NCI-H774 (cell line): Measurements from ENCODE around the gene KCNQ1.

ENCODE experiments used
- DNase-seq: peaks from one replicate; lab custom pipeline; 2025; lab: John Stamatoyannopoulos, UW

Gene KCNQ1

DNA sequence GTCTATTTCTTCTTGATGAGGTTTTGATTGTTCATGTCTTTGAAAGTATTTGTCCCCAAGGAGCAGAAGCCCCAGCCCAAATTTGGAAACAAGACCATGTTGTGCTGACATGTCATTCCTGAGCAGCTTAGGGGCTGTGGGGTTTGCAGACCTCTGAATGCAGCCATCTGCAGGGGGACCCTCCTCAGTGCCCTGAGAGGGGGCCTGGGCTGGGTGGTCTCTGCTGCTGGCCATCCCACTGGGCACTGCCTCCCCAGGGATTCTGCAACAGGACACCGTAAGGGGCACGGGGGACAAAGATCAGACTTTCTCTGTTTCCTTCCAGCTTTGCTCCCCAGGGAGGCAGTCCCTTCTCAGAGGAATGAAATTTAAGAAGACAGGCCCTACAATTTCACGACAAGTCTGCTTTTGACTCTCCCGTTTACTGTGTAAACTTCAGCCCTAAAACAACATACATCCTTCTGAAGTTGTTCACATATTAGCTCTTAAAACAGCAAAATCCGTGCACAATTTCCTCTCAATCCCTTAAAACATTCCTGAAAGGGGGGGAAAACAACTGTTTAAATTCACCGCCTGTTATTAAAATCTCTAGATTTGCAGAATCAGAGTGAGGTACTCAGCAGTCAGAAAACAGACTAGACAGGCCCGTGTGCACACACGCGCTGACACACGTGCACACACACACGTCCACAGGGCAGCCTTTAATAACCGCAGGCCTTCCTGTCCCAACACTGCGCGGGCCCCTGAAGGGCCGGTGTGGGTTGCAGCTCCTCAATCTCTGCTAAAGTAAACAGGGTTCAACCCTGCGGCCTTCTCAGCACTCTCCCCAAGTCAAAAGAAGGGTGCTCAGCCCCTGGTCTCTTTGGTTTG lies 109.8 kb downstream of the KCNQ1 start:
- DNase-seq, result no peak

DNA sequence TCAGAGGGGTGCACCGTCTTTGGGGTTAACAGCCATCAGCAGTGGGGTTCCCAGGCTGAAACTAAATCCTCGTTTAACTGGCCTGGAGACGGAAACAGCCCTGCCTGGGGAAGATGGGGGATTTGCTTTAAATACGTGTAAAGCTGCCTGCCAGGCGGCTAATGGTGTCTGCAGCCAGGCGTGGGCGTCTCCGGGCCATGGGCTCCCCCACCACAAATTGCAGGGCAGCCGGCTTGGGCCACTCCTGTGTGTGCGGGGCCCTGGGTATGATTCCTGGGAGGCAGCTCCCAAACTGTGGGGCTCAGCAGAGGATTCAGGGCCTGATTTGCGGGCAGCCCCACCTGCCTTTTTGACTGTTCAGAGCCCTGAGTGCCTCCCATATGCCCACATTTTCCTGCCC lies 110.5 kb downstream of the KCNQ1 start:
- DNase-seq, result no peak

DNA sequence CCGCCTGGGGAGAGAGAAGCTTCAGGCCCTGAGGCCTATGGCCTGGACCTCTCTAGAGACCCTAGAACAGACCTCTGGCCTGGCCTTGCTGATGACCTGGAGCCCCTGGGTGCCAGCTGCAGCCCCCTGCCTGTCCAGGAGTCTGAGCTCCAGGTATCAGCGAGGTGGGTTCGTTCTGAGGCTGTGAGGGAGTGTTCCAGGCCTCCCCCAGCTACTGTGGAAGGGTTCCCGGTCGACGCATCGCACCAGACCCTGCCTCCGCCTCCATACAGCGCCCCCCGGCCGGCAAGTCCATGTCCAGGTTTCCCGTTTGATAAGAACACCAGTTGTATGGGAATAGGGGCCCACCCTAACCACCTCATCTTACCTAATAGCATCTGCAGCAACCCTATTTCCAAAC lies 111.1 kb downstream of the KCNQ1 start:
- DNase-seq, result no peak

DNA sequence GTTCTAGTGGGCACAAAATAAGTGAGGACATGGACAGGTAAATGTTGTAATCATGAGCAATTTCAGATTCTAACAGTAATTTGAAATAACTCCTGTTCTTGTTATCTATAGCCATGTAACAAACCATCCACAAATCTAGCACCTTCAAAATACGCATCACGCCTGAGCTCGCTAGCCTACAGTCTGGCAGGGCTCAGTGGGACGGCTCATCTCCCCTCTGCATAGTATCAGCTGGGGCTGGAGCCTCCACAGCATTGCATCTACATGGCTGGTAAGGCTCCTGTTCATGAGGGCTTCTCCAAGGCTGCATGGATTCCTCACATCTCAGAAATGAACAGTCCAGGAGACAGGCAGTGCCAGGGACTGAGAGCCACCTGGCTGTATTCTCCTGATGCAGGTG lies 112.6 kb downstream of the KCNQ1 start:
- DNase-seq, result no peak

DNA sequence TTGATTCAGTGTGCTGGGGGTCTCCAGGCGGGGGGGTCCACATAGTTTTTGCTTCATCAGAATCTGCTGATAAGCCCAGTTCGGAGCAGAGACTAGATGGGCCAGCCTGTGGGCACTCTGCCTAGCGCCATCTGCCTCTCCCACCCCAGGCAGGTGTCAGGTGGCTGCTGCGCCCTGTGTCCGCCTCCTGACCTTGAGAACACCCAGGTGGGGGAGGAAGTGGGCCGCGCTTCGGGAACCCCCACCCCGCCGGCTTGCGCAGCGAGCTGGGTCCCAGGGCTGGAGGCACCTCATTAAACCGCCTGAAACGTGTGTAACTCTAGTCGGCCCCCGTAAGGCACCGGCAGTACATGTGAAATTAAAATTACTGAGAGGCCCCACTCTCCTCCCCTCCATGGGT lies 113.6 kb downstream of the KCNQ1 start:
- no peak for DNase-seq

DNA sequence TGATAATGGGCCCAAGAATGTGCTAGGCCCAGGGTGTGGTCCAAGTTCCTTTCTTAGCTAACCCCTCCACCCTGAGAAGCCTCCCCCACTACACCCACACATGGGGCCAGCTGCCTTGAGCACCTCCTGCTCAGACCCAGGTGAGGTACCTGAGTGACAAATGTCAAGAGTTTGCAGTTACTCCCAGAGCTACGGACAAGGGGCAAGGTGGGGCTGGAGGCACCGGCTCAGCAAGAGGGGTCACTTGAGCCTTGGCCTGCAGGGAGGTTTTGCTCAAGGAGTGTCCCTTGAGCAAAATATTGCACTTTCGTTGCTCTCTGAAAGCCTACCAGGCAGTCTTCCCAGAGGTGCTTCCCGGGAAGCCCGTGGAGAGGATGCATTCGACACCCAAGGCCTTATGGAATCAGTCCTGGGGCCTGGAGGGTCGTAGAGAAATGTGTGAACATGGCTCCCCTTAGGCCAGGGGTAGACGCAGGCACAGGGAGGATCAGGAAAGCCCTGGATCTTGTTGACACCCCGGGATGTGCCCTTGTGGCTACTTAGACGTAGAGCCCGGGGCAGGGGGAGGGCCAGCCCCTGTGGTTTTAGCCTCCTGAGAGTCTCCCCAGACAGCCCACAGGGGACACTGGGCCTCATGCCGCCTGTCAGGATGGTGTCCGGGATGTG lies 114.2 kb downstream of the KCNQ1 start:
- no peak for DNase-seq

DNA sequence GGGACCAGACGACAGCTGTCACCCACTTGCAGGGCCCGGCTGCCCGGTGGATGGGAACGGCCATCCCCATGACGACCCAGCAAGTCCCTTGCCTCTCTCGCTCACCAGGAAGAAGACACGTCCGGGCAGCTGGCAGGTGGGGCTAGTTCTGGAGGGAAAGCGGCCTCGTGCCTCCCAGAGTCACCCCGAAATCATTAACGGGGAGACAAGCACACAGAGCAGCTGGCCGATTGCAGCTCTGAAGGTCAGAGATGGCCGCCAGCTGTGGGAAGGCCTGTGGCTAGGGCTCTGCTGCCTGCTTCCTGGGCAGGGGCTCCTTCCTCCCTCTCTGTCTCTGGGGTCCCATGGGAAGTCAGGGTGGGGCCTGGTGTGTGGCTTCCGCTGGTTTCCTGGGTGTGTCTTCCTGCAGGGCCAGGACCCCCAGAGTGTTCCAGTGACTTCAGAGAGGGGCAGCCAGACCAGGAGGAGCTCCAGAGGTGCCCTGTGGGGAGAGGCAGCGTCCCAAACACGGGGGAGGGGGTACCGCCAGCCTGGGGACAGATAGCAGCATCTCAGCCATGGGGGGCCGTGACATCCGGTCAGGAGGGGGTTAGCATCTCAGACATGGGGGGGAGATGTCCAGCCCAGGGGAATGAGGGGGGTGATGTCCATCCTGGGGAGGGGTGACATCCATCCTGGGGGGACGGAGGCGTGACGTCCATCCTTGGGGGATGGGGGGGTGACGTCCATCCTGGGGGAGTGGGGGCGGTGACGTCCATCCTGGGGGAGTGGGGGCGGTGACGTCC lies 114.9 kb downstream of the KCNQ1 start:
- DNase-seq, result no peak

DNA sequence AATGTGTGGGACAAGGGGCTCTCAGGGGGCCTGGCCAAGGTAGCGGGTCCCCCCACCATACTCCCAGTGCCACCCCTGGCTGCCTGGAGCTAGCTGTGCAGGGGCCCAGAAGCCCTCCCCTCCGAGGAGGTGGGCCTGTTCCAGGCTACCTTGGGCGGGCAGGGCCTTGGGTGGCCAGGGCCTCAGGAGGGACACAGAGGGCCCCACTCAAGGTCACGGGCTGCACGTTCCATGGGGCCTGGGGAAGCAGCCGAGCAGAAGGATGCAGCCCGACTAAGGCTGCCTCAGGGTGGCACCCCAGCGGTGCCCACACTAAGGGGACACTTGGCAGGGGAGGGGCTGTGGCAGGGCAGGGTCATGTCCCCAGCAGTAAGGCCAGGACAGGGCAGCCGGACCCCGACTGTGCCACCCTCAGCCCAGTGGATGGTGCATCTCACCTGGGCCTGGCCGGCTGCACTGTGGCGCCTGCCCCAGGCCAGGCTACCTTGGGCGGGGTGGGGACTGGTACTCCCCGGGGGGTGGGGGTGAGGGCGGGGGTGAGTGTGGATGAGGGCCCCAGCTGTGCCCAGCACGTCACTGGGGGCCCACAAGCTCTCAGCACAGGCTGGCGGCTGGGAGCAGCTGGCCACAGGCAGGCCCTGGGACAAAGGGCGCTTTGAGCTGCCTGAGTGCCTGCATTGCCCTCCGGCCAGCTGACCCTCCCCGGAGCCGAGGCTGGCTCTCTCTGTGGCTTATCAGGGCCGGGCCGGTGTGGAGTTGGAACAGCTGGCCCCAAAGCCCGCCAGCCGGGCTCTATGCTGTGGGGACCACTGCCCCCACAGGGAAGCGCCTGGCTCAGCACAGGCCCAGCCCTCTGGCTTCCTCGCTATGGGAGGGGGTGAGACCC lies 117.1 kb downstream of the KCNQ1 start:
- no peak for DNase-seq

DNA sequence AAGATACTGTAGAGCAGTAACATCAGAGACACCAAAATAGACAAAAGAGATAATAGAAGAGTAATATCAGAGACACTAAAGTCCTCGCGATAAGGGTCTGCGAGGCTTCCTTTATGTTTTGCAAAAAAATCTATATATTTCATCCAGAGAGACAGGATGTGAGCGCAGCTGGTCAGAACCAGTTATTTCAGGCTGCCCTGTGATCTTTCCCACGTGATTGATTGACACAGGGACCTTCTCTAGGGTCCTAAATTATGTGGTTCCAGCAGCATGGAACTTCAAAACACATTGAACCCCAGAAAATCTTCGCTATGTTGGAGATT lies 118.0 kb downstream of the KCNQ1 start:
- no peak for DNase-seq

DNA sequence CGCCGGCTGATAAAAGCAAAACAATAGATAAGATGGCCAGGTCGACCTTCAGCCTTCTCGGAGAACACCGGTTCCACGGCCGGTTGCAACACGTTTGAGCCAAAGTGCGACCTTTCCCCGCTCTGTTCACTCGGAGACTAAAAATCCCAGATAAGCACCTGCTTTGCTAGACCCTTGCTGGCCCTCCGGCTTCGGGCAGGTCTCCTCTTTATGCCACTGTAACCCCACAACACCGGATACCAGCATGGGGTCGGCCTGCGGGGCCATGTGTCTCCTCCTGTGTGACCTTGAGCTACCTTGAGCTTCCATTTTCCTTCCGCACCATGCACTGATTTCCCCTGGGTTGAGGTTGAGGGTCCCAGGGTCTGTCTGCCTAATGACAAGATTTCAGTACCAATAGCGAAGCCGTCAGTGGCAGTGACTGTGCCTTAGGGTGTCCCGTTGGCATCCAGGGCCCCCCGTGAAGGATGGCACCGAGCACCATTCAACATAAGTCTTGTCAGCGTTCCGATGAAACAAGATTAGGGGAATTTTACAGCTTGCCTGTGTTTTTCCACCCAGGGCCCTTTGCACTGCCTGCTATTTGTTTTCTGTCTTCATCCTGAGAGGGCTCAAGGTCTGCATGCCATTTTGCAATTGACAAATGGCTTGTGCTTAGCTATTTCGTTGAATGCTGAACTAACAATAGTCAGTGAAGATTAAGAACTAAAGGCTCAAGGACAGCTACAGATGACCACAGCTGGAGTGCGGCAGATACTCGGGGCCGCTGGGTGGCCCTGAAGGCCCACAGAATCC lies 118.6 kb downstream of the KCNQ1 start:
- DNase-seq, result no peak

DNA sequence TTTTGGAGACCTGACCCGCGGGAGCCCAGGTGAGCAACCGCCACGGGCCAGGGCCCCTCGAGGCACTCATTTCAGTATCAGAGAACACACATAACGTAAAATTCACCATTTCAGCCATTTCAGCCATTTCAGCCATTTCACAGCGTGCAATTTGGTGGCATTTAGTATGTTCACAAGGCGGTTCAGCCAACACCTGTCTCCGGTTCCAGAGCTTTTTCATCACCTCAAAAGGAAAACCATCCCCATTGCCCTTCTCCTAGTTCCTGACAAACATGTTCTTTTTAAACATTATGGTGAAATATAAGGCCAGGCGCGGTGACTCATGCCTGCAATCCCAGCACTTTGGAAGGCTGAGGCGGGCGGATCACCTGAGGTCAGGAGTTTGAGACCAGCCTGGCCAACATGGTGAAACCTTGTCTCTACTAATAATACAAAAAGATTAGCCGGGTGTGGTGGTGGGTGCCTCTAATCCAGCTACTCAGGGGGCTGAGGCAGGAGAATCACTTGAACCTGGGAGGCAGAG lies 119.3 kb downstream of the KCNQ1 start:
- DNase-seq, result no peak

DNA sequence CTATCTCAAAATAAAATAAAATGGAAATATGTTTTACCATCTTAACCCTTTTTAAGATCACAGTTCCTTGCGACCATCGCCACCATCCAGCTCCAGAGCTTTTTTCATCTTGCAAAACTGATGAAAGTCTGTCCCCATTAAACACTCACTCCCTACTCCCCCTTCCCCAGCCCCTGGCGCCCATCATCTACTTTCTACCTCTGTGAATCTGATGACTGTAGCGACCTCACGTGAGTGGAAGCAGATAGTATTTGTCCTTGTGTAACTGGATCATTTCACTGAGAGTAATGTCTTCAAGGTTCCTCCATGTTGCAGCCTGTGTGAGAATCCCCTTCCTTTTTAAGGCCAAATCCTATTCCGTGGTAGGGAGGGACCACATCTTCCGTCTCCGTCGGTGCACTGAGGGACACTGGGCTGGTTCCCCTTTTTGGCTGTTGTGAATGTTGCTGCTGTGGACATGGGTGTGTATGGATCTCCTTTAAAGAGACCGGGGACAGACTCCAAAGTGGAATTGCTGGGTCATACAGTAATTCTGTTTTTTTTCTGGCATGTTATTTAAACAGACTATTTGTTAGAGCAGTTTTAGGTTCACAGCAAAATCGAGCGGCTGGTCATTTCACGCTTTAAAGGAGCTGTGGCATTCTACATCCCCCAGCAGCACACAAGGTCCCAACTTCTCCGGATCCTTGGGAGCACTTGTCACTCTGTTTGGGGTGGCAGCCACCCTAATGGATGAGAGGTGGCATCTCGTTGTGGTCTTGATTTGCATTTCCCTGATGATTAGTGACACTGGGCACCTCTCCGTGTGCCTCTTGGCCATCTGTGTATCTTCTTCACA lies 120.0 kb downstream of the KCNQ1 start:
- DNase-seq, result no peak

DNA sequence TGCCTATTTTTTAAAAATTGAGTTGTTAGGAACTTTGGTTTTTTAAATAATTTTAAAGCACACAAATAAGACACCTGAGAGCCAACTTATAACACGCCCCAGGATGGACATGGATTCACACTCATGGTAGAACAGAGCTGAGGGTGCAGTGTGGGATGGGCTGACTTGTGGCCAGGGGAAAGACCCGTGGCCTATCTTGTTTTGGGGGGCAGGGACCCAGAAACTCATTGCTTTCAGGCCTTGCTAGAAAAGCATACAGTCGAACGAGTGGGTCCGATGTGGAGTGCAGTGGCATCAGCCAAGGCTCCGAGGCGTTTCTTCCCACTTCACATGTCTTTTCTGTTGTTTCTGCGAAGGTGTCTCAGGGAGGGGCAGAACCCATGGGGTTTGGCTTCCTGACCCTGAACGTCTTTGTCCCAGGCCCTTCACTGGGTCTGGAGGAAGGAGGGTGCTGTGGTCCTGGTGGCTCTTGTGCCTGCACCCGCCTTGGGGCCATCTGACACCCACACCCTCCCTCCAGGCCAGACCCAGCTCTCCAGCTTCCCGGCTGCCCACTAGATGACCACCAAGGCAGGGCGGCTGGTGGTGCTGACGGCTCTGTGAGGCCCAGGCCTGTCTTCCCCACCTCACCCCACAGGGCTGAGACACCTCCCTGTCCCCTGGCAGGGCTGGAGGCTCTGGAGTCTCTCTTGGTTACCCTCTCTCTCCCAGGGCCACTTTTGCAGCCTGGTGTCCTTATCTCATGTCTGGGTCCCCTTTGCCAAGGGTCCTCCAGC lies 120.8 kb downstream of the KCNQ1 start:
- no peak for DNase-seq

DNA sequence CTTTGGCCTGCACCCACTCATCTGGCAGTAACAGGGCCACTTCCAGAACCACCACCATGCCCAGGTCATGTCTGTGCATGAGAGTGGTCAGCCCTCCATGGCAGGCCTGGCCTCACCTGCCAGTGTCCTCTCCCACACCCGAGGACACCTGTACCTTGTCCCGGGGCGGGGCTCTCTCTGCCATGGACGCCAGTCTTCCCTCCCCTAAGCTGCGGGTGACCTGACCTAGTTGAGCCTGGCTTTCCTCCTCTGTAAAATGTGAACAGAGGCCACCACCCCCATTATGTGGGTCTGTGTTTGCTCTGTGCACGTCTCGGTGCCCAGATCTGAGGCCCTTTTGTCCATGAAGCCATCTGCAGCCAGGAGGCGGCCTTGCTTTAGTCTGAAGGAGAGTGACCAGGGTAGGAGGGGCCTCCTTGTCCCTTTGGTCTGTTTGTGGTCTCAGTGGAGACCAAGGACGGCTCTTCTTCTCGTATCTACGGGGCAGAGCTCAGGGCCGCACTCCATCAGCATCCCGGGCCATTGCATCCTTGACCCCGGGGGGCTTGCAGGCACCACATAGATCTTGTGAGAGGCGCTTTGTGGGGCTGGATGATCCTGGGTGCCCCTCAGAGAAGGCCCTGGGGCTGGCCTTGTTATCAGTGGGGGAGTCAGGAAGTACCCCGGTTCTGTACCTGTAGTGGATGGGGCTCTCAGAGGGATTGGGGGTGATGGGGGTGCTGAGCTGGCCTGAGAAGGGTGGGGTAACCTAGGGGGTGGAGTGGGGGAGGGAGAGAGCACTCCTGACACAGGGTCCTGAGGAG lies 121.6 kb downstream of the KCNQ1 start:
- no peak for DNase-seq

DNA sequence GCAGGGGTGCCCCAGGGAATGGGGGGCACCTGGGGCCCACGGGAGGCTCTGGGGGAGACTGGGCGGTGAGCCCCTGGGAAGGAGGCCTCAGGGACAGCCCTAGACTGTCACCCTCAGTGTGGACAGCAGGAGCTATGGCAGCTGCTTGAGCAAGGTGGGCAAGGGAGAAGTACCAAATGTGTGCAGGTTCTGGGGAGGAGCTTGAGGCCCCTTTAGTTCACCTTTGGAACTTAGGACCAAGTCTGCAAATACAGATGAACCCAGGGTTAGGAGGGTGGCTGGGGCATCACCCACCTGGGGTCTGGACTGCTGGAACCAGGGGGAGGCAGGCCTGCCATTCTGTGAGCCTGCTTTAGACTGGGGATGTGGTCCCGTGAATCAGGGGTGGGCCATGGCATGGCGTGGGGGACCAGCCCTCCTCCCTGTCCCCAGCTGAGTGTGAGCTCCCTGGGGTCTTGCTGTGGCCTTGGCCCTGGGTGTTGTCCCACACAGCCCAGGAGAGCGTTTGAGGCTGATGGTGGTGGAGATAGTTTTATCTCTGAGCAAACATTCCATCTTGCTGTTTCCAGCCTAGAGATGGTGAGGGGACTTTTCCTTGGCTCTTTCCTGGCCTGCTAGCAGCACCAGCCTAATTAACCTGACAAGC lies 122.3 kb downstream of the KCNQ1 start:
- DNase-seq, result no peak

DNA sequence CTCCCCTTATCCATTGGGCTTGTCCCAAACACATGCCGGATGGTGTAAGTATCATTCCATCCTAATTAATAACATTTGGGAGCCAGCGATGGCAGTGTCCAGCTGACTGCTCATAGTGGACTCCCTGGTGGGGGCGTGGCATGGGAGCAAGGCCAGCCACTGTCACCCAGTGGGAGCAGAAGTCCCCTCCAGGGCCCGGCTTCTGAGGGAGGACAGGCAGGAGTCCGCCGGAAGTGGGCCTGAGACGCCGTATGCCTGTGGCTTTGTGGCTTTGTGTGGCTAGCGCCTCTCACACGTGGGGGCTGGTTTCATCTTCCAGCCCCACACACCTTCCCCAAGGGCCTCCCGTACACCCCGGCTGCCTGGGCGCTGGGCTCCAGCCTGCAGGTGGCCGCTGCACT lies 124.5 kb downstream of the KCNQ1 start:
- DNase-seq, result no peak

DNA sequence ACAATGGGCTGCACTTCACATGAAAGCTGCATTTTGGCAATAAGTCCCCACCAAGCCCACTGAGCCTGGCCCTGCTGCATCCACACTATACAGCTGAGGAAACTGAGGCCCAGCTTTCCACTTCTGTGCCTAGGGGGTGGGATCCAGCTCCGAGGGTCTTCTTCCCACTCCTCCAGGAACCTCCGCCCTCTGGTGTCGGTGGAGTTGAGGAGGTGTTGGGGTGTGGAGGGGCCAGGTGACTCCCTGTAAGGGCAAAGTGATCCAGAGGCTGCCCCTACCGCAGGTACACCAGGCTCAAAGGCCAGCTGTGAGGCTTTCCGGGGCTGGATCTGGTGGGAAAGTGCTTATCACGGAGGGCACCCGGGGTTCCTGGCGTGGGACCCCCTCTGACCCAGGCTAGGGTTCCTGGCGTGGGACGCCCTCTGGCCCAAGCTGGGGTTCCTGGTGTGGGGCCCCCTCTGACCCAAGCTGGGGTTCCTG lies 125.0 kb downstream of the KCNQ1 start:
- DNase-seq, result no peak
